ENCODE data around the gene KLF16.
"Not testable (repeated sequence)": the region's sequence is repeated elsewhere in the genome, so short reads cannot be mapped to it uniquely, and the experiment has no call there.

Gene KLF16
- 61.7 reads per million, percentile 73 among the genes with 10 or more reads in this experiment for total RNA-seq

DNA sequence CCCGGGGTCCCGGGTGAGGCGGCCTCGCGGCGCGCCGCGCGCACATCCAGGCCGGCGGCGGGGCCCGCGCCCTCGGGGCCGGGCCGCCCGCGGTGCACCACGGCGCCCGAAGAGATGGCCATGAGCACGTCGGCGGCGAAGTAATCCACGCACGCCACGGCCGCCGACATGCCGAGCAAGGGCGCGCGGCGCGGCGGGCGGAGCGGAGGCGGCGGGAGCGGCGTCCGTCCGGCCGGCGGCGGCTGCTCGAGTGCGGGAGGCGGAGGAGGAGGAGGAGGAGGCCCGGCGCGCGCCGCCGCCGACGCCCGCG is at the start of gene KLF16:
Gene KLF16 (minus strand): TSS at position 252 of the 310 bp plus-strand sequence. CDS start 82 bp downstream, at position 170.
- no peak for DNase-seq

- DNase-seq: no peak
These were observed 49.6 kb upstream of the KLF16 start for GRCh38 chr19:1912760-1913505.

DNA sequence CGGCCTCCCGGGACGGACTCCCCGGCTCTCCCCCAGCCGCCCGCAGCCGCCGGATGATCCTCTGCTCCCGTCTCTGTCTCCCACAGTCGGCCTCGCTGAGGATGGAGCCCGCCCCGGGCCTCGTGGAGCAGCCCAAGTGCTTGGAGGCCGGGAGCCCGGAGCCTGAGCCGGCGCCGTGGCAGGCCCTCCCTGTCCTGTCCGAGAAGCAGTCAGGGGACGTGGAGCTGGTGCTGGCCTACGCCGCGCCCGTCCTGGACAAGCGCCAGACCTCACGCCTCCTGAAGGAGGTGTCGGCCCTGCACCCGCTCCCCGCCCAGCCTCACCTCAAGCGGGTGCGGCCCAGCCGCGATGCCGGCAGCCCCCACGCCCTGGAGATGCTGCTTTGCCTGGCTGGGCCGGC is 48.6 kb upstream of the KLF16 start:
- no peak for DNase-seq

- no peak for DNase-seq
These were observed 47.7 kb upstream of the KLF16 start for GRCh38 chr19:1911098-1911497.

DNA sequence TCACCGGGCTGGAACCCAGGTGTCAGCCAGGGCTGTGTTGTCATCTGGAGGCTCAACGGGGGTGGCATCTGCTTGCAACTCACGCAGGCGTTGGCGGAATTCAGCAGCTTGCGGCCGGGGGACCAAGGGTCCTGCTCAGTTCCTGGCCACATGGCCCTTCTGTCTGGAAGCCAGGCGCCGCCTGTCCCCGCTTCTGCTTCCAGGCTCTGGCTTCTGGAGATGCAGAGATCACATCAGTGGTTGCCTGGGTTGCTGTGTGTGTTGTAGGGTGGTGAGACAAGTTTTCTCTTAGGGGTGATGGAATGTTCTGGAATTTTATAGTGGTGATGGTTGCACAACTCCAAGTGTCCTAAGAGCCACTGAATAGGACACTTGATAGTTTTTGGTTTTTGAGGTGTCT is 46.8 kb upstream of the KLF16 start:
- DNase-seq: no peak

GRCh38 chr19:1909761-1910080 is 46.3 kb upstream of the KLF16 start:
- no peak for DNase-seq

- no peak for DNase-seq
These were observed 44.9 kb upstream of the KLF16 start for GRCh38 chr19:1908364-1908678.

GRCh38 chr19:1907563-1908363 is 44.4 kb upstream of the KLF16 start:
- DNase-seq: no peak

DNA sequence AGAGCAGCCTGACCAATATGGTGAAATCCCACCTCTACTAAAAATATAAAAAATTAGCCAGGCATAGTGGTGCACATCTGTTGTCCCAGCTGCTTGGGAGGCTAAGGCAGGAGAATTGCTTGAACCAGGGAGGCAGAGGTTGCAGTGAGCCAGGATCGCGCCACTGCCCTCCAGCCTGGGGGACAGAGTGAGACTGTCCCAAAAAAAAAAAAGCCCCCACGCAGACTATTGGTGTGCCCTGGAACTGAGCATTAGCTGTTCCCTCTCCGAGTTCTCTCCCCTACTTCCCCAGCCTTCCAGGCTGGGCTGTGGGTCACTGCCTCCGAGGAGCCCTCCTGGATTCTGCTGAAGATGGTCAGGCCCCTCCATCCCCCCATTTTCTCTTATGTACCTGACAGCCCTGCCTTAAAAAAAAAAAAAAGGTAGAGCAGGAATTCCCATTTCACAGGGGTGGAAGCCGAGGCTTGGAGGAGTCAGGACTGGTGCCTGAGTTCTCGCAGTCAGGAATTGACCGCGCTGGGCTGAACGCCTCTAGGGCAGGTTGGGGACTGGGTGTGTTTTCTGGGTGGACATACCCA is 43.7 kb upstream of the KLF16 start:
- DNase-seq: no peak

GRCh38 chr19:1905863-1906375 is 42.5 kb upstream of the KLF16 start:
- no peak for DNase-seq

DNA sequence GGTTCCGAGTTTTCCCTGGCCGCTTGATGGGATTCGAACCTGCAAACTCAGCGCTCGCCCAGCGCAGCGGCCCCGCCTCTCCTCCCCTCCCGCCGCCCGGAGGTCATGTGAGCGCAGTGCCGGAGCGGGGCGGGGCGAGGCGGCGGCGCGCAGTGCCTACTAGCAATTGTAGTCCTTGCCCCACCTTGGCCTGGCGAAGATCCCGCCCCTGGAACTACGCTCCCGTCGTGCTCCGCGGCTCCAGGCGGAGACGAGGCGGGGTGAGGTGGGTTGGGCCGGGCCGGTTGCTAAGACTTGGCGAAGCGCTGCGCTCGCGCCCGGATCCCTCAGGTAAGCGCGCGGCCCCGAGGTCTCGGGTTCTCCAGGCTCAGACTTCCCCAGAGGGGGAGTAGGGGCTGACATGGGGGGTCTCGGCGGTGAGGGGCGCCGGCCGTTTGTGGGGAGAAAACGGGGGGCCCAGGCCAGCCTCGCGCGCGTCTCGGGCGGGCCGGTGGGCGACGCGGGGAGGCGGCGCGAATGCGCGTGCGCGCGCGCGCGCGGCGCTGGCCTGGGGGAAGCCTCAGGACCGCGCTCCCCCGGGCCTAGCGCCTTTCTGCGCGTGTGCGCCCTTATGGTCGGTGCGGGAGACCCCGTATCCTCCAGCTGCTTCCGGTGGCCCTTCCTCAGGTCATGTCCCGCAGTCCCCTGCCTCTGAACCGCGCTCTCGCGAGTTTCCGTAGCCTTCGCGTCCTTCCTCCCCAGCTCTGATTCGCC is 41.9 kb upstream of the KLF16 start, which contains the start of the genes ADAT3 and SCAMP4:
Gene ADAT3 (plus strand): TSS at position 290 of the 753 bp plus-strand sequence. CDS start 6,649 bp downstream, outside the sequence.
Gene SCAMP4 (plus strand): TSS at position 290 of the 753 bp plus-strand sequence. CDS start 9,621 bp downstream, outside the sequence.
- DNase-seq: peak; percentile 96

DNA sequence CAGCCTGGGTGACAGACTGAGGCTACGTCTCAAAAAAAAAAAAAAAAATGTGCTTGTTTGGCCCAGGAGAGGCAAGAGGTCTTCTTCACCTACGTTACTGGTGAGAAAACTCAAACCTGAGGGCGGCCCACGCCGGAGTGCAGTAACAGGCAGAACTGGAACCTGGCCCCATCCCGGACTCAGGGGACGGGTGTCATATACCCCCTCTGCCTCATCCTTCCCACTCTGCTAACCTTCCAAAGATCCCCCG is 41.4 kb upstream of the KLF16 start:
- DNase-seq: no peak

GRCh38 chr19:1902923-1903322 is 39.5 kb upstream of the KLF16 start:
- DNase-seq: no peak

DNA sequence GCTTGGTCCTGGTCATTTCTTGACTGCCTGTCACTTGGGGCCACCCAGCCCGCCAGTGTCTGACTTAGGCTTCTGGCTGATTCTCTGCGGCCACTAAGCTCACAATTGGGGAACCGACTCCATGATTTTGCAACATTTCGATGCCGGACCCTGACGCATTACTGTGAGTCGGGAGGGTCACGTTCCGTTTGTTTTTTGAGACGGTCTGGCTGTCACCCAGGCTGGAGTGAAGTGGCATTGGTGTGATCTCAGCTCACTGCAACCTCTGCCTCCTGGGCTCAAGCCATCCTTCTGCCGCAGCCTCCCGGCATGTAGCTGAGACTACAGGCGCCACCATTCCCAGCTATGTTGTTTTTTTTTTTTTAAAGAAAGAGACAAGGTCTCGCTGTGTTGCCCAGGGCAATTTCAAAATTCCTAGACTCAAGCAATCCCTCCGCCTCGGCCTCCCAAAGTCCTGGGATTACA is 38.6 kb upstream of the KLF16 start:
- no peak for DNase-seq

DNA sequence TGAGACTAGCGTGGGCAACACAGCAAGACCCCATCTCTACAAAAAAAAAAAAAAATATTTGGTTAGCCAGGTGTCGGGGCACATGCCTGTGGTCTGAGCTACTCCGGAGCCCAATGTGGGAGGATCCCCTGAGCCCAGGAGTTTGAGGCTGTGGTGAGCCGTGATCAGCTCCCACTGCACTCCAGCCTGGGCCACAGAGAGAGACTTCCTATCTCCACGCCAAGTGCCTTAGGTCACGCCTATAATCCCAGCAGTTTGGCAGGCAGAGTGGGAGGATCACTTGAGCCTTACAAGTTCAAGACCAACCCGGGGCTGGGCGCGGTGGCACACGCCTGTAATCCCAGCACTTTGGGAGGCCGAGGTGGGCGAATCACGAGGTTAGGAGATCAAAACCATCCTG is 33.1 kb upstream of the KLF16 start:
- DNase-seq: no peak

- DNase-seq: no peak
These were observed 30.4 kb upstream of the KLF16 start for GRCh38 chr19:1893791-1894190.

DNA sequence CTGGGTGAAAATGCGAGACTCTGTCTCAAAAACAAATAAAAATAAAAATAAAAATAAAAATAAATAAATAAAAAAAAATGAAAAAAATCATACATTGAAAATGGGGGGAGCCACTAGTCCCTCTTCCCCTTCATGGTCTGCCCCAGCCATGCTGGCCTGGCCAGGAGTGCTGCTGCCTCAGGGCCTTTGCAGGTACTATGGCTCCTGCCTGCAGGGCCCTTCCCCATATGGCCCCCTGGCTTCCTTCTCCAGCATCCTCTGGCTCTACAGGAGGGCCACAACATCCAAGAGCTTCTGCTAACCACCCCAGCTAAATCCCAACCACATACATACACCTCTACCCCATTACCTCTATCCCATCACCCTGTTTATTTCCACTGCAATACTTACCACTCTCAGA is 26.5 kb upstream of the KLF16 start:
- DNase-seq: no peak

- DNase-seq: no peak
These were observed 25.0 kb upstream of the KLF16 start for GRCh38 chr19:1888385-1888784.

GRCh38 chr19:1886360-1886759 is 23.0 kb upstream of the KLF16 start:
- not testable (repeated sequence) for DNase-seq

- peak; percentile 91 for DNase-seq
These were observed 22.2 kb upstream of the KLF16 start, which contains the start of gene ABHD17A for GRCh38 chr19:1885398-1886119. Gene ABHD17A, minus strand, starts transcription at chr19:1885496. Its CDS starts 3,930 bp downstream, at chr19:1881566.

DNA sequence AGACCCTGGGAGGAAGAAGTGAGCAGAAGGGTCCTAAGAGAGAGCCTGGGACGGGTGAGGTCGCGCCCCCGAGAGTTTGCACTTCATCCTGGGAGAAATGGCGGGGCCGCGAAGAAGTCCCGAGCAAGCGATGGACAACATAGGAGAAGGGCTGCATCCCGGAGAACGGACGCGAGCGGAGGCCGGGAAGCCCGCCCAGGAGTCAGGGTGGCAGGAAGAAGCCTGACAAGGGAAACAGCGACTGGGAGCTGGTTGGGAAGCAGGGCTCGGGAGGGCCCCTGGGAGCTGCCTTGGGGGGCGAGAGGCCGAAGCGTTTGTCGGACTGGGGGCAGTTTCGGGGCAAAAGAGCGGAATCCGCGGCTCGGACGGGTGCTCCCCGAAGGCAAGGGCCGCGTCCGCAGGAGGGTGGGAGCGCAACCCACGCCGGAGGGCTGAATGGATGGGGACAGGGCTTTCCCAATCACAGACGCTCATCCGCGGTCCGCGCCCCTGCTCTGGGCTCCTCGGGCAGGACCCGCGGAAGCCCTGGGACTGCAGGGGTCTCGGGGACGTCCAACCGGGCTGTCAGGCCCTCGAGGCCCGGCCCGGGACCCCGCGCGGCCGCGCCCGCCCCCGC is 21.4 kb upstream of the KLF16 start:
- no peak for DNase-seq

DNA sequence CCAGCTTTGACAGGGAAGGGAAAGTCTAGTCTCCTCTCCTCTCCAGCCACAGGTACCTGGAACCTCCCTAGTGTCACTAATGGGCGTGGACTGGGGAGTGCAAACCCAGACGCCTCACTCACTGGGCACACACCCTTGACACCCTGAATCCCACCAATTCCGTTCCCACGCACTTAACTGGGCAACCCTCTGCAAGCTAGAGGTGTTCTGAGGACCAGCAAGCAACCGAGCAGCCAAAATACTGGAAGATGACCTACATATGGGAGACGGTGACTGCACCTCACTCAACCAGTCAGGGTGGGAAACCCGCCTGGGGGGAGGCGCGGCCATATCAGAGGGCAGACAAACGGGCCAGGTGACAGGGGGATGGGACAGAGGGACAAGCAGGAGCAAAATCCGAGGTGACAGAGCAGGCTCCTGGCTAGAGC is 20.9 kb upstream of the KLF16 start:
- no peak for DNase-seq
